ENCODE data around the gene NCF4.

NCF4 gene

GRCh38 chr22:36860017-36860416, 789 bp upstream of the NCF4 start:
- H3K27ac ChIP-seq = no peak overlapping the region
- TF ChIP-seq CTCF (conservative IDR thresholded peaks at IDR 0.05) (no peak), ZFX (IDR thresholded peaks at IDR 0.05) (no peak)

DNA sequence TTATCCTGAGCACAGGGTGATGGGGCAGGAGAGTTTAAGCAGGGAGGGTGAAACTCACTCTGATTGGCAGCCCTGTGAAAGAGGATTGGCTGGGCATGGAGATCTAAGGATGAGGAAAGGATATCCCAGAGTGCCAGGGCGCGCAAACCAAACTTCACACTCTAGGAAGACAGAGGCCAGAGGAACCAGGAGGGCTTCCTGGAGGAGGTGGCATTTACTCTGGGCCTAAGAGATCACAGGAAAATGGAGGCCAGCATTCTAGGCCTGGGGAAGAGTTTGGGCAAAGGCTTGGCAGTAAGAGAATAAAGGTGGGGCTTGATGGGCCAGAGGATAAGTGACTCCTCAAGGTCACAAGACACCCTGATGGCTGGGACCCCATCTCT, 377 bp upstream of the NCF4 start:
- H3K27ac ChIP-seq = no peak overlapping the region
- no peak for TF ChIP-seq CTCF (conservative IDR thresholded peaks at IDR 0.05)
- TF ChIP-seq ZFX (IDR thresholded peaks at IDR 0.05) = no peak

- TF ChIP-seq CTCF (conservative IDR thresholded peaks at IDR 0.05) = no peak
- TF ChIP-seq ZFX (IDR thresholded peaks at IDR 0.05) = no peak
- H3K27ac ChIP-seq = no peak overlapping the region
Observed at GRCh38 chr22:36862251-36863242, 1.7 kb downstream of the NCF4 start.

- TF ChIP-seq CTCF (conservative IDR thresholded peaks at IDR 0.05) = no peak
- no peak for TF ChIP-seq ZFX (IDR thresholded peaks at IDR 0.05)
- no peak overlapping the region for H3K27ac ChIP-seq
Observed at GRCh38 chr22:36863281-36863680, 2.5 kb downstream of the NCF4 start.

GRCh38 chr22:36863979-36864378, 3.2 kb downstream of the NCF4 start:
- no peak overlapping the region for H3K27ac ChIP-seq
- TF ChIP-seq ZFX (IDR thresholded peaks at IDR 0.05) (no peak), CTCF (conservative IDR thresholded peaks at IDR 0.05) (no peak)

- no peak overlapping the region for H3K27ac ChIP-seq
- TF ChIP-seq ZFX (IDR thresholded peaks at IDR 0.05) (no peak), CTCF (conservative IDR thresholded peaks at IDR 0.05) (no peak)
Observed at GRCh38 chr22:36864454-36865215, 3.8 kb downstream of the NCF4 start.

GRCh38 chr22:36865346-36865745, 4.5 kb downstream of the NCF4 start:
- TF ChIP-seq CTCF (conservative IDR thresholded peaks at IDR 0.05) (no peak), ZFX (IDR thresholded peaks at IDR 0.05) (no peak)
- H3K27ac ChIP-seq = no peak overlapping the region

Data from C4-2B (cell line).